Activated T-cell treated with anti-CD3 and anti-CD28 coated beads for 4 hours (primary cell): Measurements from ENCODE around the gene KIAA0408.

Experiments
- DNase-seq: peaks from one replicate; pipeline ENCODE4 v3.0.0-alpha.2; 2020

KIAA0408 gene

GRCh38 chr6:127459231-127459641 lies at the start of gene KIAA0408:
Gene KIAA0408 (minus strand): TSS chr6:127459389. CDS start chr6:127453981, 5,408 bp downstream.
- DNase-seq, result no peak

- DNase-seq, result no peak
These were observed 47.7 kb upstream of the KIAA0408 start for GRCh38 chr6:127506894-127507293.

GRCh38 chr6:127503022-127503421 lies 43.8 kb upstream of the KIAA0408 start:
- DNase-seq, result no peak

- no peak for DNase-seq
These were observed 38.2 kb upstream of the KIAA0408 start for GRCh38 chr6:127497410-127497809.

GRCh38 chr6:127496471-127496870 lies 37.3 kb upstream of the KIAA0408 start:
- no peak for DNase-seq

- no peak for DNase-seq
These were observed 35.1 kb upstream of the KIAA0408 start for GRCh38 chr6:127494240-127494767.

- no peak for DNase-seq
These were observed 30.1 kb upstream of the KIAA0408 start for GRCh38 chr6:127489248-127489647.

- DNase-seq, result no peak
These were observed 27.7 kb upstream of the KIAA0408 start for GRCh38 chr6:127486934-127487333.

GRCh38 chr6:127484212-127484863 lies 25.1 kb upstream of the KIAA0408 start:
- DNase-seq, result no peak

- no peak for DNase-seq
These were observed 24.3 kb upstream of the KIAA0408 start for GRCh38 chr6:127483399-127484055.

- DNase-seq, result no peak
These were observed 23.1 kb upstream of the KIAA0408 start for GRCh38 chr6:127482325-127482724.

- DNase-seq, result no peak
These were observed 22.4 kb upstream of the KIAA0408 start for GRCh38 chr6:127481628-127482027.

GRCh38 chr6:127481111-127481510 lies 21.9 kb upstream of the KIAA0408 start:
- no peak for DNase-seq

- no peak for DNase-seq
These were observed 18.5 kb upstream of the KIAA0408 start for GRCh38 chr6:127477658-127478057.

- no peak for DNase-seq
These were observed 16.6 kb upstream of the KIAA0408 start for GRCh38 chr6:127475823-127476176.

- no peak for DNase-seq
These were observed 16.1 kb upstream of the KIAA0408 start for GRCh38 chr6:127475135-127475822.

GRCh38 chr6:127471379-127472255 lies 12.4 kb upstream of the KIAA0408 start:
- DNase-seq, result no peak

GRCh38 chr6:127468936-127469335 lies 9.7 kb upstream of the KIAA0408 start:
- no peak for DNase-seq

GRCh38 chr6:127466416-127466815 lies 7.2 kb upstream of the KIAA0408 start:
- DNase-seq, result no peak

- DNase-seq, result peak; percentile 51
These were observed 5.8 kb upstream of the KIAA0408 start for GRCh38 chr6:127464881-127465459.

GRCh38 chr6:127464161-127464880 lies 5.1 kb upstream of the KIAA0408 start:
- DNase-seq, result no peak

GRCh38 chr6:127463056-127463455 lies 3.9 kb upstream of the KIAA0408 start:
- DNase-seq, result no peak
